Measurements from ENCODE around the gene VCX3A. TPM values are rescaled to one million over a fixed set of nuclear protein-coding genes. Genes with fewer than 3 reads are reported as not detected.

The VCX3A gene
- total and polyA plus RNA-seq, 2 experiments from 2014 or later = 0.40 TPM; not detected in 1

GRCh38 chrX:6568031-6568430, 33.1 kb upstream of the VCX3A start:
- Histone ChIP-seq H3K36me3 (ENCODE audit: insufficient read depth) (no peaks in the 10 kb centered on the region), H2AFZ (no peak overlapping the region), H3K4me3 (no peak overlapping the region), H4K20me1 (replicated peaks; ENCODE audit: insufficient read depth) (no peaks in the 10 kb centered on the region), H3K79me2 (replicated peaks; ENCODE audit: insufficient read depth) (no peaks in the 10 kb centered on the region), H3K4me2 (no peak overlapping the region), H3K27ac (ENCODE audit: low read depth) (no peak overlapping the region), H3F3A (replicated peaks; ENCODE audit: low read depth) (no peaks in the 10 kb centered on the region), H3K9me2 (ENCODE audit: insufficient read depth) (no peaks in the 10 kb centered on the region), H3K4me1 (ENCODE audit: insufficient read depth) (no peaks in the 10 kb centered on the region), H3K27me3 (ENCODE audit: insufficient read depth) (no peaks in the 10 kb centered on the region)
- Mint-ChIP-seq H3K4me3 (no peak overlapping the region), H3K9me3 (no peaks in the 10 kb centered on the region; the same call in 2 of the 3 replicates), H3K27me3 (ENCODE audit: insufficient read depth, low read depth, poor library complexity) (no peaks in the 10 kb centered on the region), H3K36me3 (ENCODE audit: low read depth) (no peaks in the 10 kb centered on the region), H3K4me1 (peaks cover 9% of the 10 kb centered on the region; the same call in 2 of the 3 replicates), H3K27ac (no peak overlapping the region)
- no peak for TF ChIP-seq STAT1 (IDR thresholded peaks at IDR 0.05; ENCODE audit: unreplicated experiment)
- no peak for TF ChIP-seq REST (IDR thresholded peaks at IDR 0.05; ENCODE audit: unreplicated experiment)
- no peak for TF ChIP-seq CTCF (conservative IDR thresholded peaks at IDR 0.05; ENCODE audit: low read depth in 2 of 2)
- TF ChIP-seq ETS1 (IDR thresholded peaks at IDR 0.05) = no peak
- no peak for TF ChIP-seq NANOG (IDR thresholded peaks at IDR 0.05; ENCODE audit: borderline replicate concordance)
- ATAC-seq (no peak), DNase-seq (ENCODE audit: low spot score) (no peak)

- peaks cover 1% of the 10 kb centered on the region for H3K27me3 Mint-ChIP-seq (ENCODE audit: insufficient read depth, low read depth, poor library complexity)
- DNase-seq (ENCODE audit: low spot score) (no peak), ATAC-seq (no peak)
- H3K9me3 Mint-ChIP-seq = peaks cover 7% of the 10 kb centered on the region; the same call in 2 of the 3 replicates
- no peaks in the 10 kb centered on the region for H3K27me3 ChIP-seq (ENCODE audit: insufficient read depth)
- H3K27ac Mint-ChIP-seq = no peak overlapping the region
- no peak overlapping the region for H3K4me2 ChIP-seq
- H3K79me2 ChIP-seq (replicated peaks; ENCODE audit: insufficient read depth) = no peaks in the 10 kb centered on the region
- H3K4me1 Mint-ChIP-seq = no peaks in the 10 kb centered on the region
- H3K36me3 ChIP-seq (ENCODE audit: insufficient read depth) = no peaks in the 10 kb centered on the region
- no peak overlapping the region for H2AFZ ChIP-seq
- H3K4me3 Mint-ChIP-seq = no peak overlapping the region
- H3F3A ChIP-seq (replicated peaks; ENCODE audit: low read depth) = no peaks in the 10 kb centered on the region
- 0 out of 3 replicates have a peak, but pooled peaks cover 5% of the 10 kb centered on the region for H3K36me3 Mint-ChIP-seq (ENCODE audit: low read depth)
- H3K9me2 ChIP-seq (ENCODE audit: insufficient read depth) = no peaks in the 10 kb centered on the region
- H3K27ac ChIP-seq (ENCODE audit: low read depth) = no peak overlapping the region
- H3K4me1 ChIP-seq (ENCODE audit: insufficient read depth) = no peaks in the 10 kb centered on the region
- H4K20me1 ChIP-seq (replicated peaks; ENCODE audit: insufficient read depth) = no peaks in the 10 kb centered on the region
- H3K4me3 ChIP-seq = no peak overlapping the region
- TF ChIP-seq JUNB (IDR thresholded peaks at IDR 0.05; ENCODE audit: unreplicated experiment) (no peak), STAT1 (IDR thresholded peaks at IDR 0.05; ENCODE audit: unreplicated experiment) (no peak), ZNF114 (CRISPR knock-in tag; IDR thresholded peaks at IDR 0.05) (no peak), ETS1 (IDR thresholded peaks at IDR 0.05) (no peak), EZH2phosphoT487 (IDR thresholded peaks at IDR 0.05; ENCODE audit: unreplicated experiment) (no peak), CTCF (conservative IDR thresholded peaks at IDR 0.05; ENCODE audit: low read depth in 2 of 2) (no peak), POLR2AphosphoS5 (IDR thresholded peaks at IDR 0.05; ENCODE audit: low read depth) (no peak), EZH2 (IDR thresholded peaks at IDR 0.05; ENCODE audit: low read depth, unreplicated experiment) (no peak), REST (IDR thresholded peaks at IDR 0.05; ENCODE audit: unreplicated experiment) (no peak)
Measured at GRCh38 chrX:6558979-6559378, 24.1 kb upstream of the VCX3A start.

All from GM23338 (cell line).